ENCODE data around the gene MAGI2.
"Not testable (repeated sequence)": the region's sequence is repeated elsewhere in the genome, so short reads cannot be mapped to it uniquely, and the experiment has no call there.

The MAGI2 gene

GRCh38 chr7:79452032-79452494, 1.4 kb downstream of the MAGI2 start:
- DNase-seq (ENCODE audit: extremely low read depth, low read depth), result peak; percentile 72
- TF ChIP-seq CTCF (IDR thresholded peaks at IDR 0.05; ENCODE audit: low read depth, low read length), result no peak

- no peak for TF ChIP-seq CTCF (IDR thresholded peaks at IDR 0.05; ENCODE audit: low read depth, low read length)
These were observed 1.9 kb downstream of the MAGI2 start for GRCh38 chr7:79451580-79451979.

GRCh38 chr7:79442766-79443165, 10.7 kb downstream of the MAGI2 start:
- DNase-seq (ENCODE audit: extremely low read depth, low read depth), result not testable (repeated sequence)

More at GRCh38 chr7:79451580-79451979, 1.9 kb downstream of the MAGI2 start:
- DNase-seq (ENCODE audit: extremely low read depth, low read depth), result no peak

GRCh38 chr7:79436378-79436777, 17.1 kb downstream of the MAGI2 start:
- DNase-seq (ENCODE audit: extremely low read depth, low read depth), result no peak
- TF ChIP-seq CTCF (IDR thresholded peaks at IDR 0.05; ENCODE audit: low read depth, low read length), result no peak

GRCh38 chr7:79434867-79435266, 18.6 kb downstream of the MAGI2 start:
- DNase-seq (ENCODE audit: extremely low read depth, low read depth), result no peak
- TF ChIP-seq CTCF (IDR thresholded peaks at IDR 0.05; ENCODE audit: low read depth, low read length), result no peak

- no peak for TF ChIP-seq CTCF (IDR thresholded peaks at IDR 0.05; ENCODE audit: low read depth, low read length)
- no peak for DNase-seq (ENCODE audit: extremely low read depth, low read depth)
These were observed 19.4 kb downstream of the MAGI2 start for GRCh38 chr7:79434098-79434497.

GRCh38 chr7:79430391-79430790, 23.1 kb downstream of the MAGI2 start:
- no peak for TF ChIP-seq CTCF (IDR thresholded peaks at IDR 0.05; ENCODE audit: low read depth, low read length)
- no peak for DNase-seq (ENCODE audit: extremely low read depth, low read depth)

GRCh38 chr7:79425665-79426064, 27.8 kb downstream of the MAGI2 start:
- DNase-seq (ENCODE audit: extremely low read depth, low read depth), result no peak
- no peak for TF ChIP-seq CTCF (IDR thresholded peaks at IDR 0.05; ENCODE audit: low read depth, low read length)

Data from AG09319 (cell line).